Adrenal gland (tissue), 12 donors: ENCODE results near the gene UPP2. TPM values are rescaled to one million over a fixed set of nuclear protein-coding genes. Genes with fewer than 3 reads are reported as not detected.

Source experiments
- DNase-seq, 7 donors: peaks; one replicate each; pipeline ENCODE4 v3.0.0-alpha.2; 2019 to 2020
- H3K27ac ChIP-seq, 5 donors: fragments of 200-600 bp; sonication (generic) in 4 of 5; 1 replicate in 3 of 5; 2 replicates in 2 of 5; pipeline versions ENCODE4 v1.5.1 to v1.8.0; 2016 to 2020; ENCODE audit warnings: mild to moderate bottlenecking in 1 of 5
- H3K27me3 ChIP-seq: fragments of 200-600 bp; 2 replicates; pipeline ENCODE4 v1.8.0; 2021
- H3K36me3 ChIP-seq, 2 donors: fragments of 200-600 bp; replicated peaks in 1 of 2; 1 replicate in 1 of 2; 2 replicates in 1 of 2; pipeline versions ENCODE4 v1.5.1 to v1.8.0; 2018 to 2022
- H3K4me1 ChIP-seq, 2 donors: fragments of 200-600 bp; replicated peaks in 1 of 2; 1 replicate in 1 of 2; 2 replicates in 1 of 2; pipeline versions ENCODE4 v1.5.1 to v1.8.0; 2018 to 2021
- H3K4me3 ChIP-seq, 4 donors: fragments of 200-600 bp; sonication (generic) in 3 of 4; one replicate each; pipeline ENCODE4 v1.5.1; 2016 to 2018
- H3K9me3 ChIP-seq, 3 donors: fragments of 200-600 bp; sonication (generic) in 1 of 3; replicated peaks in 1 of 3; 1 replicate in 2 of 3; 2 replicates in 1 of 3; pipeline versions ENCODE4 v1.5.1 to v1.8.0; 2016 to 2021
- POLR2A ChIP-seq, 2 donors: fragments of 450-650 bp; IDR thresholded peaks; one replicate each; pipeline ENCODE4 v1.6.1; 2017; ENCODE audit warnings: antibody characterized with exemption in 2 of 2, mild to moderate bottlenecking in 2 of 2, moderate library complexity in 1 of 2
- WGBS, 4 donors: extraction: QIAGEN DNeasy Blood & Tissue Kit in 2 of 4; methylation state at CpG; one replicate each; pipeline versions ENCODE4 v1.1.5 to v1.1.7; 2013 to 2017; 5-methylcytosine and 5-hydroxymethylcytosine counted together
- intact Hi-C, 2 donors: fragments of 100-400 bp; cut with DNase I; formaldehyde crosslinking; loops; one replicate each; pipeline versions ENCODE4 v1.14.1 to v1.15.0; 2022 to 2023
- polyA plus RNA-seq, 3 donors: library from polyadenylated mRNA; stranded (reverse); fragments of 200-250 nt in 2 of 3; fragments of 350-450 nt in 1 of 3; fragmentation: Illumina TruSeq in 1 of 3; extraction: RNeasy Lipid Tissue Mini Kit (QIAGEN cat#74804) in 1 of 3; gene quantifications; one replicate each; pipeline ENCODE4 v1.2.3, GENCODE V29; 2013 to 2014
- total RNA-seq, 9 donors: library from RNA; depleted of rRNA in 4 of 9; stranded (reverse); fragments of >200 nt in 4 of 9; fragments of 120-200 nt in 1 of 9; fragmentation: NEBNext Ultra II Directional in 1 of 9; extraction: Animal tissue kit (Norgen Biotek cat#: 25700) in 1 of 9; gene quantifications; one replicate each; pipeline versions ENCODE4 v1.1.0 to v1.2.4, GENCODE V29; 2013 to 2023
- TF ChIP-seq, protein P1 (sequence below), 6 experiments: fragments of 450-650 bp in 4 of 6; fragments of 200-600 bp in 2 of 6; sonication (generic) in 1 of 6; IDR thresholded peaks; 1 replicate in 5 of 6; 2 replicates in 1 of 6; pipeline versions ENCODE4 v1.5.1 to v1.8.0; 2016 to 2021; ENCODE audit warnings: antibody characterized with exemption in 6 of 6, mild to moderate bottlenecking in 2 of 6, moderate library complexity in 1 of 6
- donor health status: healthy with polysubstance abuse.
- donor health status: Bipolar disorder and iron deficiency.
- donor health status: DM: yes; HTN: yes; CAD: no.
- donor health status: DM: no; HTN: no; CAD: no.
- donor health status: DM: no; HTN: no; CAD: no.
- donor health status: DM: yes; HTN: yes; CAD: no.

The UPP2 gene
- total and polyA plus RNA-seq, 12 donors = 0.05 to 0.18 (median 0.07) TPM; not detected in 6

DNA sequence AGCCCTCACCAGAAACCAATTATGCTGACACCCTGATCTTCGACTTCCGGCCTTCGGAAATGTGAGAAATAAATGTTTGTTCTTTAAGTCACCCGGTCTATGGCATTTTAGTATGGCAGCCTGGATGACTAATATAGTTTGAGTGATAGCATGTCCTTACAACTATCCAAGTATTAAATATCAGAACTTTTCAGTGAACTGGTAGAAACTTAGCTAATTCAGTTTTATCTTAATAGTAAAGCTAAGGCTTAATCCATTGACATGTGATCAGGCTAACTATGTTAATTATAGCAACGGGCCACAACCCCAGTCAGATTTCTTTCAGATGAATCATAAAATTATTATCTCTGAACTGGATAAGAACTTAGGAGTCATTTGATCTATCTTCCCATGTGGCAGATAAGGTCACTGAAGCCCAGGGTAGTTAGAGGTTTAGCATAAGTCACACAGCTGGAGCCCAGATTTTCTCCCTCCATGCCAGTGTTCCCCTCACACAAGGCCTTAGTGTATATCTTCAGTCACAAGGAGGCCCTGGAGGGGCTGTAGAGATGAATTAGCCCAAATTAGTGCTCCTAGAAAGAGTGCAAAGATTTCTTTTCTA lies 40.7 kb upstream of the UPP2 start:
- WGBS, 4 donors = 43 to 58% (median 48%) methylated on average over 5 of the region's 5 CpGs
- no peak overlapping the region for H3K4me3 ChIP-seq
- intact Hi-C loops = no loop called here

DNA sequence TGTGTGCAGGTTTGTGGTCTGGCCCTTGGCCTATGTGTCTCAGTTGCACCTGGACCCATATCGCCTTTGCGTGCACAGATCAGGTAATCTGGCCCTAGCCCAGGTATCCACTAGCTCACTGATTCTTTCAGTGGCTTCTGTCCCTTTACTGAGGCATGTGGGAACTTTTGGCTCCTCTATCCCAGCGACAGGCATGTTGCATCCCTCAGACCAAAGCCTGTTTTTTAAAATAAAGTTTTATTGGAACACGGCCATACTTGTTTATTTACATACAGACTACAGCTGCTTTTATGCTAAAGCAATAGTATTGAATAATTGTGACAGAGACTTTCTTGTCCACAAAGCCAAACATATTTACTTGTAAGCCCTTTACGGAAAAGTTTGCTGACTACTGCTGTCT lies 39.9 kb upstream of the UPP2 start:
- Histone ChIP-seq H3K4me1 (peaks cover 7 to 10% of the 10 kb centered on the region in 2 donors), H3K9me3 (no peaks in the 10 kb centered on the region), H3K27ac (peak overlapping the region in 1 of 5 donors; percentile 59), H3K27me3 (no peaks in the 10 kb centered on the region), H3K4me3 (no peak overlapping the region), H3K36me3 (no peaks in the 10 kb centered on the region)
- TF ChIP-seq, protein P1, sequence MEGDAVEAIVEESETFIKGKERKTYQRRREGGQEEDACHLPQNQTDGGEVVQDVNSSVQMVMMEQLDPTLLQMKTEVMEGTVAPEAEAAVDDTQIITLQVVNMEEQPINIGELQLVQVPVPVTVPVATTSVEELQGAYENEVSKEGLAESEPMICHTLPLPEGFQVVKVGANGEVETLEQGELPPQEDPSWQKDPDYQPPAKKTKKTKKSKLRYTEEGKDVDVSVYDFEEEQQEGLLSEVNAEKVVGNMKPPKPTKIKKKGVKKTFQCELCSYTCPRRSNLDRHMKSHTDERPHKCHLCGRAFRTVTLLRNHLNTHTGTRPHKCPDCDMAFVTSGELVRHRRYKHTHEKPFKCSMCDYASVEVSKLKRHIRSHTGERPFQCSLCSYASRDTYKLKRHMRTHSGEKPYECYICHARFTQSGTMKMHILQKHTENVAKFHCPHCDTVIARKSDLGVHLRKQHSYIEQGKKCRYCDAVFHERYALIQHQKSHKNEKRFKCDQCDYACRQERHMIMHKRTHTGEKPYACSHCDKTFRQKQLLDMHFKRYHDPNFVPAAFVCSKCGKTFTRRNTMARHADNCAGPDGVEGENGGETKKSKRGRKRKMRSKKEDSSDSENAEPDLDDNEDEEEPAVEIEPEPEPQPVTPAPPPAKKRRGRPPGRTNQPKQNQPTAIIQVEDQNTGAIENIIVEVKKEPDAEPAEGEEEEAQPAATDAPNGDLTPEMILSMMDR (IDR thresholded peaks at IDR 0.05) = no peak
- TF ChIP-seq POLR2A (IDR thresholded peaks at IDR 0.05) = no peak
- 92 to 99% (median 94%) methylated on average over 5 of the region's 5 CpGs for WGBS, 4 donors
- intact Hi-C loops = no loop called here
- DNase-seq = no peak

More for the DNA sequence above, 40.7 kb upstream of the UPP2 start:
- Histone ChIP-seq H3K9me3 (no peaks in the 10 kb centered on the region), H3K36me3 (no peaks in the 10 kb centered on the region), H3K4me1 (peaks cover 7 to 10% of the 10 kb centered on the region in 2 donors), H3K27me3 (no peaks in the 10 kb centered on the region), H3K27ac (peak overlapping the region in 4 of 5 donors; percentile 13 to 64 (median 46))
- TF ChIP-seq, protein P1 (IDR thresholded peaks at IDR 0.05) = no peak
- no peak for TF ChIP-seq POLR2A (IDR thresholded peaks at IDR 0.05)
- peak in 6 of 7 donors; percentile 40 to 60 (median 44) for DNase-seq

DNA sequence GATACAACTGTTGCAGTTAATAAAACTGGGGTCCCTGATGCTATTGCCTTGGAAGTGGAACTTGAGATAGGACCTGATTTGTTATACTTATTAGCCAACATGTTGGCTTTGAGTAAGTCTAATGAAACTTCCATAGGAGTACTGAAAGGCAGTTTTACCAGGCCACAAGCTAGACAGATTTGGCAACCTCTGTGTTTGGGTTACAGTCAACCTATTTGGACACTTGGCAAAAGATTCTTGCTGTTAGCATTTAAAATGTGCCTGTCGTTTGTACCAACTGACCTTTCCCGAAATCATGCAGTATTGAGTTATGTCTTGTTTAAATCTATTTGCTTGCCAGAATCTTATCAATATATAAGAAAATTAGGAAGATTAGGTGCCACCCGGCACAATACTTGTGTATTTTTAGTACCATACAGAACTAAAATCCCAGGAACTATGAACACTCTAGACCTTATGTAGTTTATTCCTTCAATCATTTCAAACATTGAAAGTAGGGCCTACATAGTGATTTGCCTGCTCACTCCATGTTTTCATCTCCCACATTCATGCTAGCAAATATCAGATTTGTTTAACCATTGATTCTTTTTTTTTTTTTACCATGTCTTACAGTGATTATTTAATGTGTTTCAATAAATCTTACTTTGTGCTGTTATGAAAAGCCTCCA lies 35.5 kb upstream of the UPP2 start:
- WGBS, 4 donors = 60 to 76% (median 66%) methylated on average over 3 of the region's 3 CpGs
- DNase-seq = no peak
- no peaks in the 10 kb centered on the region for H3K9me3 ChIP-seq
- H3K27me3 ChIP-seq = no peaks in the 10 kb centered on the region
- TF ChIP-seq, protein P1 (IDR thresholded peaks at IDR 0.05) = no peak
- TF ChIP-seq POLR2A (IDR thresholded peaks at IDR 0.05) = no peak
- no peak overlapping the region for H3K4me3 ChIP-seq
- intact Hi-C loops = no loop called here
- no peaks in the 10 kb centered on the region for H3K36me3 ChIP-seq
- H3K4me1 ChIP-seq = peaks cover 0 to 5% of the 10 kb centered on the region in 2 donors
- H3K27ac ChIP-seq = no peak overlapping the region

DNA sequence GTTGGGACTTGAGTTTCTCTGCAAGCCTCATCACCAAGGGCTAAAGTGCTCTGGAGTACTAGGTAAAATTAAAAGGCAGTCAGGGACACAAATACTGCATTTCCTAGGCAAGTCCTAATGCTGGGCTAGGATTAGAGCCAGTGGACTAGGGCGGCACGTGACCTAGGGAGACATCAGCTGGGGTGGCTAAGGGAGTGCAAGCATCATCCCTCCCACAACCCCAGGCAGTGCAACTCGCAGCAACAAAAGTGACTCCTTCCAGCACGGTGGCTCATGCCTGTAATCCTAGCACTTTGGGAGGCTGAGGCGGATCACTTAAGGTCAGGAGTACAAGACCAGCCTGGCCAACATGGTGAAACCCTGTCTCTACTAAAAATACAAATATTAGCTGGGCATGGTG lies 30.7 kb upstream of the UPP2 start:
- 86 to 100% (median 90%) methylated on average over 1 to 5 of the region's 5 CpGs for WGBS, 4 donors
- Histone ChIP-seq H3K36me3 (no peaks in the 10 kb centered on the region), H3K9me3 (no peaks in the 10 kb centered on the region), H3K4me3 (no peak overlapping the region), H3K27me3 (no peaks in the 10 kb centered on the region), H3K4me1 (no peaks in the 10 kb centered on the region), H3K27ac (no peak overlapping the region)
- no peak for DNase-seq
- intact Hi-C loops = no loop called here
- TF ChIP-seq POLR2A (IDR thresholded peaks at IDR 0.05) = no peak
- TF ChIP-seq, protein P1 (IDR thresholded peaks at IDR 0.05) = no peak
